A673 (cell line): ENCODE data around the gene KCNG2. TPM values are rescaled to one million over a fixed set of nuclear protein-coding genes. Genes with fewer than 3 reads are reported as not detected.

ENCODE experiments used
- BruUV-seq: library from RNA; stranded (reverse); fragments of 400-500 nt; replicated peaks from 2 replicates; lab custom pipeline; 2021; lab: Mats Ljungman, UMichigan
- CTCF ChIA-PET: fragments of 300-600 bp; sonication (Branson Sonifier 250); formaldehyde crosslinking; loops from one replicate; lab custom pipeline; 2022; ENCODE audit warnings: antibody characterized with exemption; lab: Charles Lee
- POLR2A ChIA-PET: fragments of 300-600 bp; sonication (Branson Sonifier 250); formaldehyde crosslinking; loops from one replicate; lab custom pipeline; 2022; ENCODE audit warnings: antibody characterized with exemption; ENCODE audit not compliant: low non-redundant PET; lab: Charles Lee
- DNase-seq: peaks from one replicate; pipeline ENCODE4 v3.0.0-alpha.2; 2015; ENCODE audit warnings: low spot score
- H3K27ac ChIP-seq: fragments of 200-600 bp; sonication (generic); 2 replicates; pipeline ENCODE4 v1.5.1; 2016; ENCODE audit warnings: mixed run types, low read depth, mild to moderate bottlenecking, mixed read lengths, antibody characterized with exemption, low read length; ENCODE audit not compliant: poor library complexity, severe bottlenecking
- H3K27me3 ChIP-seq: fragments of 200-600 bp; sonication (generic); replicated peaks from 2 replicates; pipeline ENCODE4 v1.6.1; 2017; ENCODE audit warnings: mixed run types, low read depth, mild to moderate bottlenecking, mixed read lengths, antibody characterized with exemption, low read length; ENCODE audit not compliant: insufficient read depth, poor library complexity
- H3K36me3 ChIP-seq: fragments of 200-600 bp; sonication (generic); 2 replicates; pipeline ENCODE4 v1.6.1; 2016; ENCODE audit warnings: mixed run types, mild to moderate bottlenecking, mixed read lengths, antibody characterized with exemption, low read length; ENCODE audit not compliant: insufficient read depth, poor library complexity, severe bottlenecking
- H3K4me1 ChIP-seq: fragments of 200-600 bp; sonication (generic); 2 replicates; pipeline ENCODE4 v1.6.1; 2017; ENCODE audit warnings: mixed run types, mild to moderate bottlenecking, mixed read lengths, antibody characterized with exemption, low read length; ENCODE audit not compliant: insufficient read depth, poor library complexity, severe bottlenecking
- H3K4me3 ChIP-seq: fragments of 200-600 bp; sonication (generic); 2 replicates; pipeline ENCODE4 v1.5.1; 2016; ENCODE audit warnings: low read depth, mixed run types, mild to moderate bottlenecking, mixed read lengths, low read length; ENCODE audit not compliant: poor library complexity, severe bottlenecking
- H3K9me3 ChIP-seq: fragments of 200-600 bp; sonication (generic); 2 replicates; pipeline ENCODE4 v1.6.1; 2016; ENCODE audit warnings: mixed run types, low read depth, mild to moderate bottlenecking, mixed read lengths, antibody characterized with exemption, low read length; ENCODE audit not compliant: poor library complexity, severe bottlenecking
- EZH2 ChIP-seq: fragments of 200-600 bp; sonication (generic); IDR thresholded peaks from 2 replicates; pipeline ENCODE4 v1.6.1; 2017; ENCODE audit warnings: borderline replicate concordance, low read depth, mild to moderate bottlenecking, mixed read lengths, antibody characterized with exemption, low read length; ENCODE audit not compliant: poor library complexity, severe bottlenecking
- intact Hi-C: fragments of 100-400 bp; cut with micrococcal nuclease; formaldehyde crosslinking; loops from one replicate; pipeline ENCODE4 v1.10.0; 2022; ENCODE audit not compliant: unreplicated experiment
- total RNA-seq: library from RNA; stranded (reverse); gene quantifications from 2 replicates; pipeline ENCODE4 v1.2.3, GENCODE V29; 2021
- TF ChIP-seq, protein P1 (sequence below): fragments of 300-800, 200-600 bp; sonication (generic); conservative IDR thresholded peaks from 2 replicates; pipeline ENCODE4 v1.5.1; 2017; ENCODE audit warnings: low read depth, mild to moderate bottlenecking, antibody characterized with exemption, low read length, moderate library complexity, mixed read lengths

Gene KCNG2
- total RNA-seq, 1 experiment from 2014 or later = not detected

DNA sequence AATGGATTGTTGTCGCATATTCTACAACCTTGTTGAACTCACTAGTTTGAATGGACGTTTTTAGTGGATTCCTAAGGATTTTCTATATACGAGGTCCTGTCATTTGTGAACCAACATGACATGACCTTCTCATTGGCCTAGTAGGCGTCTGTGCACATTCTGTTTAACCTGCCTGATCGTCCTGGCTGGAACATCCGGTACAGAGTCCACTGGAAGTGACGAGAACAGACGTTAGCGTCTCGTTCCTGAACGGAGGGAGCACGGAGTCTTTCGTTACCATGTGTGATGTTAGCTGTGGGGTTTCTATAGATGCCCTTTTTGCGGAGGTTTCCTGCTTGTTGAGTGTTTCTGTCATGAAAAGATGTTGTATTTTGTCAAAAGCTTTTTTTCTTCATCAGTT, 91.8 kb downstream of the KCNG2 start:
- Histone ChIP-seq H3K27ac (no peak overlapping the region), H3K9me3 (peaks cover 58% of the 10 kb centered on the region), H3K4me1 (no peaks in the 10 kb centered on the region), H3K27me3 (no peaks in the 10 kb centered on the region), H3K4me3 (no peak overlapping the region), H3K36me3 (no peaks in the 10 kb centered on the region)
- BruUV-seq = no TSS peak
- no peak for TF ChIP-seq EZH2
- intact Hi-C loops = no loop called here
- POLR2A ChIA-PET = no interaction called here
- DNase-seq = no peak
- CTCF ChIA-PET = no interaction called here

DNA sequence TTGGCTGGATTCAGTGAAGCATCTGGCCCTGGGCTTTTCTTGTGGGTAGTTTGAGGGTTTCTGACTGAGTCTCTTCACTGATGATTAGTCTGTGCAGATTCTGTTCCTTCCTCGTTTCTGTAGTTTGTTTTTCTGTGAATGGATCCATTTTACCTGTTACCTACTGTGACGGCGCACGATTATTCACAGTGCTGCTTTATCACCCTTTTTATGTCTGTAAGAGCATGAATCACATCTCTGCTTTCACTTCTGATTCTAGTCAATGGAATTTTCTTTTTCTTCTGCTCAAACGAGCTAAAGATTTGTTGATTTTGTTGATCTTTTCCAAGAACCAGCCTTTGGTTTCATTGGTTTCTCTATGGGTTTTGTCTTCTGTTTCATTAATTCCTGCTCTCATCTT, 92.9 kb downstream of the KCNG2 start:
- ChIA-PET POLR2A (no interaction called here), CTCF (no interaction called here)
- no peak overlapping the region for H3K4me3 ChIP-seq
- no peaks in the 10 kb centered on the region for H3K4me1 ChIP-seq
- H3K36me3 ChIP-seq = no peaks in the 10 kb centered on the region
- TF ChIP-seq EZH2 = no peak
- TF ChIP-seq, protein P1, sequence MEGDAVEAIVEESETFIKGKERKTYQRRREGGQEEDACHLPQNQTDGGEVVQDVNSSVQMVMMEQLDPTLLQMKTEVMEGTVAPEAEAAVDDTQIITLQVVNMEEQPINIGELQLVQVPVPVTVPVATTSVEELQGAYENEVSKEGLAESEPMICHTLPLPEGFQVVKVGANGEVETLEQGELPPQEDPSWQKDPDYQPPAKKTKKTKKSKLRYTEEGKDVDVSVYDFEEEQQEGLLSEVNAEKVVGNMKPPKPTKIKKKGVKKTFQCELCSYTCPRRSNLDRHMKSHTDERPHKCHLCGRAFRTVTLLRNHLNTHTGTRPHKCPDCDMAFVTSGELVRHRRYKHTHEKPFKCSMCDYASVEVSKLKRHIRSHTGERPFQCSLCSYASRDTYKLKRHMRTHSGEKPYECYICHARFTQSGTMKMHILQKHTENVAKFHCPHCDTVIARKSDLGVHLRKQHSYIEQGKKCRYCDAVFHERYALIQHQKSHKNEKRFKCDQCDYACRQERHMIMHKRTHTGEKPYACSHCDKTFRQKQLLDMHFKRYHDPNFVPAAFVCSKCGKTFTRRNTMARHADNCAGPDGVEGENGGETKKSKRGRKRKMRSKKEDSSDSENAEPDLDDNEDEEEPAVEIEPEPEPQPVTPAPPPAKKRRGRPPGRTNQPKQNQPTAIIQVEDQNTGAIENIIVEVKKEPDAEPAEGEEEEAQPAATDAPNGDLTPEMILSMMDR = no peak
- no peak overlapping the region for H3K27ac ChIP-seq
- no peak for DNase-seq
- H3K9me3 ChIP-seq = peaks cover 69% of the 10 kb centered on the region
- BruUV-seq = no TSS peak
- no peaks in the 10 kb centered on the region for H3K27me3 ChIP-seq
- intact Hi-C loops = no loop called here

DNA sequence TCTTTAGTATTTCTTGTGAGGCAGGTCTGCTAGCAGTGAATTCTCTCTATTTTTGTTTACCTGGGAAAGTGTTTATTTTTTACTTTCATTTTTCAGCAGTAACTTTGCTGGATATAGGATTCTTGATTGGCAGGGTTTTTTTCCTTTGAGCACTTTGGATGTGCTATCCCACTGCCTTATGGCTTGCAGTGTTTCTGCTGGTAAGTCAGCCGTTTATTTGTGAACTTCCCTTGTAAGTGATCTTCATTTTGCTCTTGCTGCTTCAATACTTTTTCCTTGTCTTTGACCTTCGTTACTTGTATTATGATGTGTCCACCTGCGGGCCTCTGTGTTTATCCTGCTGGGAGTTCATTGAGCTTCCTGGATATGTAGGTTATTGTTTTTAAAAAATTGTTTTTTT, 99.0 kb downstream of the KCNG2 start:
- intact Hi-C loops = no loop called here
- H3K27ac ChIP-seq = no peak overlapping the region
- ChIA-PET CTCF (no interaction called here), POLR2A (no interaction called here)
- H3K4me1 ChIP-seq = no peaks in the 10 kb centered on the region
- H3K9me3 ChIP-seq = peaks cover 91% of the 10 kb centered on the region
- H3K36me3 ChIP-seq = no peaks in the 10 kb centered on the region
- no peak for TF ChIP-seq EZH2
- TF ChIP-seq, protein P1 = no peak
- DNase-seq = no peak
- BruUV-seq = no TSS peak
- H3K4me3 ChIP-seq = no peak overlapping the region
- H3K27me3 ChIP-seq = no peaks in the 10 kb centered on the region

DNA sequence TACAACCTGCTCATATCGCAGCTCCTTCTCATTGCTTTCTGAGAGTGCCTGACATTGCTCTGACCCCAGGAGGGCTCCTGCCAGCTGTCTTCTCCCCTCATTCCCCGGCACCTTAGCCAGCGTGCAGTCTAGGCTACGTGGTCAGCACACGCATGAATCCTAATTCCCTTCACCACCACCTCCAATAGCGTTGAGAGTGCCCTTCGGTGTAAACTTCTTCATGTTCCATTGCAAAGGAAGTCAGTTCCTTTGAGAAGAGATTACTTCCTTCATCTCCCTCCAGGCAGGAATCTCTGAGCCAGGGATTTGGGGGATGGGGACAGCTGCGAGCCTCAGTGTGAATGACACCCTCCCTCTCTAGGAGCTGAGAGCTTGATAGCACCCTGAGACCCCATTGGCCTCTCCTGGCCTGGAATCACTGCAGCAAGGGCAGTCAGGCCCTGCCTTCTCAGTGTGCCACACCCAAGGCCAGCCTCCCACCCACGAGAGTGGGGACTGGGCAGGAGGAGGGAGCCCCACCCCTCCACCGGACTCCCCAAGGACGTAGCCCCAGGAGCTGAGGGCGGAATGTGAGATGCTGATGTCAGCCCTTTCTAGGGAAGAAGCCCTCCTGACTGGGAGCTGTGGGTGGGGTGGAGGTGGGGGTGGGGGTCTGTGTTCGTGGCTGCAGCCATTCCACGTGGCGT, 100.3 kb downstream of the KCNG2 start:
- BruUV-seq = no TSS peak
- H3K27ac ChIP-seq = no peak overlapping the region
- H3K4me1 ChIP-seq = no peaks in the 10 kb centered on the region
- intact Hi-C loops = no loop called here
- no peak for TF ChIP-seq EZH2
- TF ChIP-seq, protein P1 = no peak
- ChIA-PET POLR2A (no interaction called here), CTCF (no interaction called here)
- peaks cover 78% of the 10 kb centered on the region for H3K9me3 ChIP-seq
- no peaks in the 10 kb centered on the region for H3K36me3 ChIP-seq
- H3K27me3 ChIP-seq = no peaks in the 10 kb centered on the region
- no peak overlapping the region for H3K4me3 ChIP-seq
- DNase-seq = no peak
